GM23338 (cell line): ENCODE results near the gene MXRA7. TPM values are rescaled to one million over a fixed set of nuclear protein-coding genes. Genes with fewer than 3 reads are reported as not detected.

Source experiments
- ATAC-seq: fragments of 200-7000 bp; cut with Tn5 transposase; 3 replicates; pipeline ENCODE4 v1.9.1; 2020
- DNase-seq: peaks from one replicate; pipeline ENCODE4 v3.0.0-alpha.2; 2015; ENCODE audit warnings: low spot score
- H2AFZ ChIP-seq: fragments of 200-600 bp; sonication (generic); 2 replicates; pipeline ENCODE4 v1.8.0; 2016; ENCODE audit warnings: antibody characterized with exemption, mild to moderate bottlenecking, moderate library complexity
- H3F3A ChIP-seq: fragments of 200-600 bp; sonication (generic); replicated peaks from 2 replicates; pipeline ENCODE4 v1.8.0; 2017; ENCODE audit warnings: antibody characterized with exemption, mixed run types, low read depth
- H3K27ac ChIP-seq: fragments of 200-600 bp; sonication (generic); 2 replicates; pipeline ENCODE4 v1.6.1; 2016; ENCODE audit warnings: low read depth
- H3K27me3 ChIP-seq: fragments of 200-600 bp; sonication (generic); 2 replicates; pipeline ENCODE4 v1.8.0; 2016; ENCODE audit warnings: mild to moderate bottlenecking, mixed run types, moderate library complexity; ENCODE audit not compliant: insufficient read depth
- H3K36me3 ChIP-seq: fragments of 200-600 bp; sonication (generic); 2 replicates; pipeline ENCODE4 v1.8.0; 2016; ENCODE audit warnings: mild to moderate bottlenecking; ENCODE audit not compliant: insufficient read depth
- H3K4me1 ChIP-seq: fragments of 200-600 bp; sonication (generic); 2 replicates; pipeline ENCODE4 v1.8.0; 2016; ENCODE audit warnings: mild to moderate bottlenecking, moderate library complexity; ENCODE audit not compliant: insufficient read depth
- H3K4me2 ChIP-seq: fragments of 200-600 bp; sonication (generic); 2 replicates; pipeline ENCODE4 v1.7.1; 2017; ENCODE audit warnings: mixed run types
- H3K4me3 ChIP-seq: fragments of 200-600 bp; sonication (generic); 2 replicates; pipeline ENCODE4 v1.6.1; 2016; ENCODE audit warnings: mixed run types
- H3K79me2 ChIP-seq: fragments of 200-600 bp; sonication (generic); replicated peaks from 2 replicates; pipeline ENCODE4 v1.8.0; 2017; ENCODE audit warnings: mild to moderate bottlenecking; ENCODE audit not compliant: insufficient read depth
- H3K9me2 ChIP-seq: fragments of 200-600 bp; sonication (generic); 2 replicates; pipeline ENCODE4 v1.8.0; 2017; ENCODE audit not compliant: insufficient read depth
- H4K20me1 ChIP-seq: fragments of 200-600 bp; sonication (generic); replicated peaks from 2 replicates; pipeline ENCODE4 v1.8.0; 2017; ENCODE audit warnings: mild to moderate bottlenecking; ENCODE audit not compliant: insufficient read depth
- H3K27ac Mint-ChIP-seq: 2 replicates; pipeline ENCODE4 v1.8.0; 2020; ENCODE audit warnings: inconsistent platforms, mild to moderate bottlenecking, moderate library complexity, mixed read lengths
- H3K27me3 Mint-ChIP-seq: 3 replicates; pipeline ENCODE4 v1.8.0; 2022; ENCODE audit warnings: low read depth, mild to moderate bottlenecking, moderate library complexity, mixed read lengths, inconsistent platforms; ENCODE audit not compliant: insufficient read depth, poor library complexity
- H3K36me3 Mint-ChIP-seq: 3 replicates; pipeline ENCODE4 v1.8.0; 2021; ENCODE audit warnings: low read depth, mild to moderate bottlenecking, inconsistent platforms, moderate library complexity, mixed read lengths
- H3K4me1 Mint-ChIP-seq: 3 replicates; pipeline ENCODE4 v1.8.0; 2020; ENCODE audit warnings: mild to moderate bottlenecking, inconsistent platforms, mixed read lengths
- H3K4me3 Mint-ChIP-seq: 3 replicates; pipeline ENCODE4 v1.8.0; 2021; ENCODE audit warnings: moderate library complexity, mild to moderate bottlenecking, inconsistent platforms, mixed read lengths
- H3K9me3 Mint-ChIP-seq: 3 replicates; pipeline ENCODE4 v1.8.0; 2020; ENCODE audit warnings: moderate library complexity, mild to moderate bottlenecking, inconsistent platforms, mixed read lengths
- CREB1 ChIP-seq: fragments of 250-450 bp; sonication (Bioruptor Pico); IDR thresholded peaks from 2 replicates; pipeline ENCODE4 v1.5.0; 2020; ENCODE audit warnings: low read depth, mild to moderate bottlenecking, moderate library complexity
- CTCF ChIP-seq, 2 experiments: fragments of 200-600 bp in 1 of 2; sonication (generic) in 1 of 2; conservative IDR thresholded peaks; 2 replicates each; pipeline versions ENCODE4 v1.5.1 to v1.6.1; 2016 to 2017; ENCODE audit warnings: antibody characterized with exemption in 2 of 2, low read depth in 2 of 2, mild to moderate bottlenecking in 2 of 2, moderate library complexity in 1 of 2
- EZH2 ChIP-seq: fragments of 200-600 bp; sonication (generic); IDR thresholded peaks from one replicate; pipeline ENCODE4 v1.8.0; 2017; ENCODE audit warnings: antibody characterized with exemption, mild to moderate bottlenecking, low read depth; ENCODE audit not compliant: unreplicated experiment
- POLR2AphosphoS5 ChIP-seq: IDR thresholded peaks from 2 replicates; pipeline ENCODE4 v1.6.1; 2016; ENCODE audit warnings: antibody characterized with exemption, low read depth
- REST ChIP-seq: IDR thresholded peaks from one replicate; pipeline ENCODE4 v1.6.1; 2018; ENCODE audit warnings: antibody characterized with exemption; ENCODE audit not compliant: unreplicated experiment
- STAT1 ChIP-seq: IDR thresholded peaks from one replicate; pipeline ENCODE4 v1.6.1; 2016; ENCODE audit warnings: antibody characterized with exemption; ENCODE audit not compliant: unreplicated experiment
- ZNF114 ChIP-seq: fragments of 250-450 bp; sonication (Bioruptor Pico); IDR thresholded peaks from 2 replicates; pipeline ENCODE4 v1.5.0; 2020; ENCODE audit warnings: mild to moderate bottlenecking, moderate library complexity
- ZNF462 ChIP-seq: fragments of 250-450 bp; sonication (Bioruptor Pico); IDR thresholded peaks from 2 replicates; pipeline ENCODE4 v1.5.0; 2020; ENCODE audit warnings: mild to moderate bottlenecking, moderate library complexity
- polyA plus RNA-seq: library from polyadenylated mRNA; unstranded; fragments of >200 nt; fragmentation: Nextera tagmentation; extraction: Ambion mirVana; gene quantifications from 2 replicates; pipeline ENCODE4 v1.2.1, GENCODE V29; 2016
- total RNA-seq: library from RNA; depleted of rRNA; stranded (reverse); fragments of >200 nt; shearing (Covaris generic); gene quantifications from 2 replicates; pipeline ENCODE4 v1.2.3, GENCODE V29; 2014

MXRA7 gene
- total and polyA plus RNA-seq, 2 experiments from 2014 or later = 12.1 to 46.6 TPM

- TF ChIP-seq CTCF (conservative IDR thresholded peaks at IDR 0.05; ENCODE audit: low read depth in 2 of 2) = no peak
- TF ChIP-seq STAT1 = no peak
- no peak for TF ChIP-seq ZNF462 (CRISPR knock-in tag)
- no peak for TF ChIP-seq POLR2AphosphoS5
- no peak for TF ChIP-seq ZNF114 (CRISPR knock-in tag)
Measured at GRCh38 chr17:76670718-76671122, 40.0 kb downstream of the MXRA7 start (continued).

- ATAC-seq (no peak), DNase-seq (no peak)
- Mint-ChIP-seq H3K27ac (no peak overlapping the region), H3K27me3 (peaks cover 10% of the 10 kb centered on the region), H3K36me3 (no peaks in the 10 kb centered on the region), H3K4me1 (peaks cover 17% of the 10 kb centered on the region), H3K9me3 (no peaks in the 10 kb centered on the region), H3K4me3 (no peak overlapping the region)
- Histone ChIP-seq H3K4me3 (peak overlapping the region; percentile 49), H3K4me1 (peaks cover 14% of the 10 kb centered on the region), H2AFZ (peak overlapping the region; percentile 96), H3K9me2 (peaks cover 2% of the 10 kb centered on the region; the same call in 1 of the 2 replicates), H3K36me3 (no peaks in the 10 kb centered on the region), H3K4me2 (peak overlapping the region; percentile 65), H4K20me1 (no peaks in the 10 kb centered on the region), H3K79me2 (no peaks in the 10 kb centered on the region), H3K27ac (peak overlapping the region; percentile 72; the same call in 1 of the 2 replicates), H3K27me3 (no peaks in the 10 kb centered on the region), H3F3A (0 out of 2 replicates have a peak, but pooled peaks cover 12% of the 10 kb centered on the region)
- no peak for TF ChIP-seq CTCF (conservative IDR thresholded peaks at IDR 0.05; ENCODE audit: low read depth in 2 of 2)
- no peak for TF ChIP-seq EZH2
- TF ChIP-seq POLR2AphosphoS5 = no peak
- TF ChIP-seq CREB1 = no peak
- no peak for TF ChIP-seq REST
- TF ChIP-seq ZNF114 (CRISPR knock-in tag) = no peak
Measured at GRCh38 chr17:76670020-76670717, 40.6 kb downstream of the MXRA7 start.
